MM.1S (cell line): ENCODE results near the gene ST6GALNAC2.

Experiments
- DNase-seq: peaks from one replicate; pipeline ENCODE4 v3.0.0-alpha.2; 2015
- H2AFZ ChIP-seq: fragments of 300-600 bp; sonication (generic); 2 replicates; pipeline ENCODE4 v1.6.0; 2016; ENCODE audit warnings: antibody characterized with exemption, low read length
- H3F3A ChIP-seq: fragments of 300-600 bp; sonication (generic); 2 replicates; pipeline ENCODE4 v1.6.1; 2016; ENCODE audit warnings: mild to moderate bottlenecking, antibody characterized with exemption, low read length, moderate library complexity, mixed read lengths; ENCODE audit not compliant: insufficient read depth
- H3K27ac ChIP-seq: fragments of 300-600 bp; sonication (generic); 2 replicates; pipeline ENCODE4 v1.5.1; 2016; ENCODE audit warnings: mild to moderate bottlenecking, low read length
- H3K27me3 ChIP-seq: fragments of 300-600 bp; sonication (generic); replicated peaks from 2 replicates; pipeline ENCODE4 v1.6.0; 2016; ENCODE audit warnings: low read length; ENCODE audit not compliant: insufficient read depth
- H3K36me3 ChIP-seq: fragments of 300-600 bp; sonication (generic); replicated peaks from 2 replicates; pipeline ENCODE4 v1.6.1; 2016; ENCODE audit warnings: mild to moderate bottlenecking, low read length, mixed read lengths; ENCODE audit not compliant: insufficient read depth
- H3K4me1 ChIP-seq: fragments of 300-600 bp; sonication (generic); 2 replicates; pipeline ENCODE4 v1.6.1; 2016; ENCODE audit warnings: low read length, mixed read lengths
- H3K4me2 ChIP-seq: fragments of 300-600 bp; sonication (generic); 2 replicates; pipeline ENCODE4 v1.6.0; 2016; ENCODE audit warnings: low read depth, low read length
- H3K4me3 ChIP-seq: fragments of 300-600 bp; sonication (generic); 2 replicates; pipeline ENCODE4 v1.5.1; 2016; ENCODE audit warnings: low read length, mixed read lengths
- H3K79me2 ChIP-seq: fragments of 300-600 bp; sonication (generic); 2 replicates; pipeline ENCODE4 v1.6.1; 2016; ENCODE audit warnings: mixed run types, low read length, mixed read lengths
- H3K9ac ChIP-seq: fragments of 300-600 bp; sonication (generic); 2 replicates; pipeline ENCODE4 v1.6.1; 2016; ENCODE audit warnings: low read length, mixed read lengths
- H3K9me2 ChIP-seq: fragments of 300-600 bp; sonication (generic); replicated peaks from 2 replicates; pipeline ENCODE4 v1.6.1; 2016; ENCODE audit warnings: mild to moderate bottlenecking, low read length, mixed read lengths; ENCODE audit not compliant: insufficient read depth
- H3K9me3 ChIP-seq: fragments of 300-600 bp; sonication (generic); replicated peaks from 2 replicates; pipeline ENCODE4 v1.6.1; 2016; ENCODE audit warnings: mild to moderate bottlenecking, low read length, mixed read lengths; ENCODE audit not compliant: insufficient read depth
- H4K20me1 ChIP-seq: fragments of 300-600 bp; sonication (generic); 2 replicates; pipeline ENCODE4 v1.6.1; 2016; ENCODE audit warnings: mild to moderate bottlenecking, low read length, moderate library complexity, mixed read lengths; ENCODE audit not compliant: insufficient read depth
- EZH2 ChIP-seq: fragments of 300-600 bp; sonication (generic); optimal IDR thresholded peaks from 2 replicates; pipeline ENCODE3; 2017; ENCODE audit warnings: low read depth, mild to moderate bottlenecking, antibody characterized with exemption, low read length, mixed read lengths
- EZH2phosphoT487 ChIP-seq: fragments of 300-600 bp; sonication (generic); IDR thresholded peaks from 2 replicates; pipeline ENCODE4 v1.6.1; 2018; ENCODE audit warnings: antibody characterized with exemption, low read length
- TF ChIP-seq, protein P1 (sequence below): fragments of 300-600 bp; sonication (generic); IDR thresholded peaks from 2 replicates; pipeline ENCODE4 v1.5.1; 2016; ENCODE audit warnings: antibody characterized with exemption, low read length, mixed read lengths

Gene ST6GALNAC2

DNA sequence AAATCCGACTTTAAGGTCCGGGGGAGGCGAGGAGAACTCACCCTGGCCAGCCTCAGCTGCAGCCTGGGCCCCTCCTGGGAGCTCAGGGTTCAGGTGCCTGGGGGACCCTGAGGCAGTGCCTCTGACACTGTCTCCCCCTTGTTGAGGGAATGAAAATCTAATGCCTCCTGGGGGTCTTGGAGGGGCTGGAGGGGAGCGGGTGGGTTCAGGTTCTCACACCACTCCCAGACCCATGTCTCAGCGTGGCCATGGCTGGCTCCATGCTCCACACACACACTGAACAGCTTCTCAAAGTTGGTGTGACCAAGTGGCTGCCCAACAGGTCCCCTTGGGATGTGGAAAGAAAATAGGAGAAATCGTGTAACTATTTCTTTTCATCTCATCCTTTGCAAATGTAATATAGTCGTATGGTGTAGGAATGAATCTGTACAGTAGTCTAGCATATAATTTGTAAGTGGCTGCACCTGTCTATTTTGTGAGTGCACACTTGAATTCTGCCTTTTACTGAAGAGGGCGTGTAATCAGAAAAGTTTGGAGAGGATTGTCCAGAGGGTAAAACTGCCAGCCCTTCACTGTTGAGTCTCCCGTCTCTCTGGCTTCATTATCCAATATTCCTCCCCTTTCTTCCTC is 46.6 kb downstream of the ST6GALNAC2 start:
- Histone ChIP-seq H3K9ac (no peak overlapping the region), H3K27me3 (peaks cover 81% of the 10 kb centered on the region), H3K4me3 (no peak overlapping the region), H2AFZ (no peak overlapping the region), H3F3A (no peaks in the 10 kb centered on the region), H3K4me2 (no peak overlapping the region), H3K27ac (no peak overlapping the region), H3K36me3 (no peaks in the 10 kb centered on the region), H4K20me1 (no peaks in the 10 kb centered on the region), H3K79me2 (no peaks in the 10 kb centered on the region), H3K9me2 (no peaks in the 10 kb centered on the region), H3K4me1 (no peaks in the 10 kb centered on the region), H3K9me3 (no peaks in the 10 kb centered on the region)
- DNase-seq = no peak
- TF ChIP-seq, protein P1, sequence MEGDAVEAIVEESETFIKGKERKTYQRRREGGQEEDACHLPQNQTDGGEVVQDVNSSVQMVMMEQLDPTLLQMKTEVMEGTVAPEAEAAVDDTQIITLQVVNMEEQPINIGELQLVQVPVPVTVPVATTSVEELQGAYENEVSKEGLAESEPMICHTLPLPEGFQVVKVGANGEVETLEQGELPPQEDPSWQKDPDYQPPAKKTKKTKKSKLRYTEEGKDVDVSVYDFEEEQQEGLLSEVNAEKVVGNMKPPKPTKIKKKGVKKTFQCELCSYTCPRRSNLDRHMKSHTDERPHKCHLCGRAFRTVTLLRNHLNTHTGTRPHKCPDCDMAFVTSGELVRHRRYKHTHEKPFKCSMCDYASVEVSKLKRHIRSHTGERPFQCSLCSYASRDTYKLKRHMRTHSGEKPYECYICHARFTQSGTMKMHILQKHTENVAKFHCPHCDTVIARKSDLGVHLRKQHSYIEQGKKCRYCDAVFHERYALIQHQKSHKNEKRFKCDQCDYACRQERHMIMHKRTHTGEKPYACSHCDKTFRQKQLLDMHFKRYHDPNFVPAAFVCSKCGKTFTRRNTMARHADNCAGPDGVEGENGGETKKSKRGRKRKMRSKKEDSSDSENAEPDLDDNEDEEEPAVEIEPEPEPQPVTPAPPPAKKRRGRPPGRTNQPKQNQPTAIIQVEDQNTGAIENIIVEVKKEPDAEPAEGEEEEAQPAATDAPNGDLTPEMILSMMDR = no peak
- TF ChIP-seq EZH2 (no peak), EZH2phosphoT487 (no peak)

DNA sequence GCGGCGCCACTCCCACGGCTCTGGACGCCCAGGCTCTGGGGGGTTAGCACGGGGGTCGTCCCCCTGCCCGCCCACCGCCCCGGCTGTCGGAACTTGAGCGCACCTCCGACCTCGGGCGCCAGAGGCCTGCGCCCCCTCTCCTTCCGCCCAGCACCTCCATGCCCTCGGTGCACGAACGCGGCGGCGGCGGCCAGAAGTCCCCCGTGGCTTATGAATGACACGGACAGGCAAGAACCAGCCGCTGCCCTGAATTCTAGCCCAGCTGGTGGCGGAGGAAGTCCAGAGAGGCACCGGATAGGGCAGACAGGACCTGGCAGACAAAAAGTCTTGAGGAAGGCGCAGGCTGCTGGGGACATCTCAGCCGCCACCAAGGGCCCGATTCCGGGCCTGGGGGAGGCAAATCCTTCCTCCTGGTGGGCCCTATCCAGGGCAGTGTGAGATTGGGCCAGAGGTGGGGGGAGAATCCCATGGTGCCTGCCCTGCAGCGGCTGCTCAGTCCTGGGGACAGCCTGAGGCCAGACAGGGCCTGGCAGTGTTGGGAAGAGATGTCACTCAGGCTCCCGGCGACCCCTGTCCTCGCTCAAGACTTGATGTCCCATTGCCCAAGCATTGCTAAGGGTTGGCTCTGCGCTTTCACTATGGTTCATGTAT is 47.3 kb downstream of the ST6GALNAC2 start:
- no peak overlapping the region for H3K4me3 ChIP-seq
- no peaks in the 10 kb centered on the region for H3F3A ChIP-seq
- H4K20me1 ChIP-seq = no peaks in the 10 kb centered on the region
- no peak for DNase-seq
- TF ChIP-seq, protein P1 = no peak
- no peak for TF ChIP-seq EZH2
- no peak for TF ChIP-seq EZH2phosphoT487
- H3K4me1 ChIP-seq = no peaks in the 10 kb centered on the region
- H3K9me3 ChIP-seq = no peaks in the 10 kb centered on the region
- no peaks in the 10 kb centered on the region for H3K9me2 ChIP-seq
- peaks cover 80% of the 10 kb centered on the region for H3K27me3 ChIP-seq
- H3K27ac ChIP-seq = no peak overlapping the region
- no peak overlapping the region for H3K4me2 ChIP-seq
- H3K36me3 ChIP-seq = no peaks in the 10 kb centered on the region
- H3K9ac ChIP-seq = no peak overlapping the region
- no peaks in the 10 kb centered on the region for H3K79me2 ChIP-seq
- H2AFZ ChIP-seq = no peak overlapping the region

DNA sequence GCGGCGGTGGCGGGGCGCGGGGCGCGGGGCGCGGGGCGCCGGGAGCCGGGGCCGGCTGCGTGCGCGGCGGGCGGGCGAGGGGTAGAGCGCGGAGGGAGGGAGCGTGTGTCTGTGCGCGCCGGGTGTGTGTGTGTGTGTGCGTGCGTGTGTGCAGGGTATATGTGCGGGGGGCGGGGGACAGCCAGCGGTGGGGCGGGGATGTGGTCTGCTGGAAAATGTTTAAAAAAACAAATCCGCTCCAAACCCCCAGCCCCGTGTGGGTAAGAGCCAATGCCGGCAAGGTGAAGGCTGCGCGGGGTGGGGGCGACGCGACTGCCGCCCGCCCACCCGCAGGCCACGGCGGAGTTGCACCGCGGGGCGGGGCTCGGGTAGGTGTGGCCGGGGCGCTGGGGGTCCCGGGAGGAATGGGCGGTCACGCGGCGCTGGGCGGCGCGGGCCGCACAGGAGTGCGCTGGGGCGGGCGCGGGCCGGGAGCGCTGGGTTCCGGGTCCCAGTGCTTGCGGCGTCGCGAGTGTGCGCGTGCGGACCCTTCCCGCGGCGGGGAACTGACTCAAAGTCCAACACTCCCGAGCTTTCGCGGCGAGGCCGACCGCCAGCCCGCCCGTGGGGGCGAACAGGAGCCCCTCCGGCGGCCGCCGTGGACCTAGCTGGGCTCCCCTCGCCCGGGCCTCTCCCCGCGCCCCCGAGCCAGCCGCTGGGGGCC is 47.9 kb downstream of the ST6GALNAC2 start, which contains the start of gene CYGB:
TSS of gene CYGB (minus strand) at position 132 of the 703 bp plus-strand sequence. CDS start 167 bp downstream, outside the sequence.
- Histone ChIP-seq H3K36me3 (no peaks in the 10 kb centered on the region), H3F3A (no peaks in the 10 kb centered on the region), H3K27me3 (peaks cover 80% of the 10 kb centered on the region), H4K20me1 (no peaks in the 10 kb centered on the region), H3K9me2 (no peaks in the 10 kb centered on the region), H3K4me2 (no peak within 1 kb of the TSS), H3K27ac (no peak within 1 kb of the TSS), H3K4me1 (no peaks in the 10 kb centered on the region), H3K4me3 (no peak within 1 kb of the TSS), H3K9me3 (no peaks in the 10 kb centered on the region), H2AFZ (no peak within 1 kb of the TSS), H3K9ac (no peak within 1 kb of the TSS), H3K79me2 (no peaks in the 10 kb centered on the region)
- no peak for DNase-seq
- TF ChIP-seq, protein P1 = no peak
- no peak for TF ChIP-seq EZH2
- no peak for TF ChIP-seq EZH2phosphoT487
